Activated CD4-positive, alpha-beta memory T cell treated with anti-CD3 and anti-CD28 coated beads for 36 hours (primary cell): Measurements from ENCODE around the gene QSOX2. TPM values are rescaled to one million over a fixed set of nuclear protein-coding genes. Genes with fewer than 3 reads are reported as not detected.

Experiments used
- CTCF ChIA-PET: fragments of 350-600 bp; sonication (Branson Sonifier 250); formaldehyde crosslinking; loops from one replicate; lab custom pipeline; 2021; ENCODE audit warnings: antibody characterized with exemption, inconsistent platforms; lab: Charles Lee
- POLR2A ChIA-PET: fragments of 350-600 bp; sonication (Branson Sonifier 250); formaldehyde crosslinking; loops from one replicate; lab custom pipeline; 2021; ENCODE audit warnings: antibody characterized with exemption; lab: Charles Lee
- DNase-seq: peaks from one replicate; pipeline ENCODE4 v3.0.0-alpha.2; 2020
- H3K27ac Mint-ChIP-seq: one replicate; pipeline ENCODE4 v1.8.0; 2021; ENCODE audit warnings: mixed read lengths
- H3K27me3 Mint-ChIP-seq: one replicate; pipeline ENCODE4 v1.8.0; 2021; ENCODE audit warnings: mixed read lengths
- H3K36me3 Mint-ChIP-seq: one replicate; pipeline ENCODE4 v1.8.0; 2021; ENCODE audit warnings: mixed read lengths
- H3K4me1 Mint-ChIP-seq: one replicate; pipeline ENCODE4 v1.8.0; 2021; ENCODE audit warnings: low read depth, mixed read lengths
- H3K4me3 Mint-ChIP-seq: one replicate; pipeline ENCODE4 v1.8.0; 2021; ENCODE audit warnings: mild to moderate bottlenecking, mixed read lengths
- H3K9me3 Mint-ChIP-seq: one replicate; pipeline ENCODE4 v1.8.0; 2021; ENCODE audit warnings: mixed read lengths
- intact Hi-C: fragments of 100-400 bp; cut with micrococcal nuclease; formaldehyde crosslinking; loops from one replicate; pipeline ENCODE4 v1.15.1; 2023
- total RNA-seq, 2 experiments: library from RNA; stranded (reverse); gene quantifications; one replicate each; pipeline ENCODE4 v1.2.3, GENCODE V29; 2021

QSOX2 gene
- total RNA-seq, 2 experiments from 2014 or later: 19.0 to 19.4 TPM

- DNase-seq: no peak
- POLR2A ChIA-PET: no interaction called here
- CTCF ChIA-PET: no interaction called here
- H3K4me1 Mint-ChIP-seq: no peaks in the 10 kb centered on the region
- no peak overlapping the region for H3K4me3 Mint-ChIP-seq
- H3K27me3 Mint-ChIP-seq: no peaks in the 10 kb centered on the region
- H3K36me3 Mint-ChIP-seq: no peaks in the 10 kb centered on the region
- intact Hi-C loops: no loop called here
- H3K27ac Mint-ChIP-seq: no peak overlapping the region
- no peaks in the 10 kb centered on the region for H3K9me3 Mint-ChIP-seq
These were observed 15.4 kb upstream of the QSOX2 start for GRCh38 chr9:136260936-136261472.

DNA sequence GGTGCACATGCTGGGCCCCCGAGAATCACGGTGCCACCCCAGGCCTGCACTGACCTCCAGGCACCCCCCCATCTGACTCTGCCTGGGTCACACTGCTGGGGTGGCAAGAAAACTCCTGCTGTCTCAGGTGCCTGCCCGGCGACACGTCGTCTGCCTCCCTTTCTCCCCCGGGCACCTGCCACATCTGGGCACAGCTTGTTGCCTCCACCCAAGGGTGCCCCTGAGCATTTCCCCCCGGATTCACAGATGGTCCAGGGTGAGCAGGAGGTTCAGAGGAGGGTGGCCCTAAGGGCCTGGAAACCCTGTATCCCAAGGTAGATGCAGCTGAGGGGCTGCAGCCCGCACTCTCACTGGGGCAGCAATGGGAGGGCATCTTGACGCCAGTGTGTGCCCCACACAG, 14.9 kb upstream of the QSOX2 start:
- Mint-ChIP-seq H3K4me1 (no peaks in the 10 kb centered on the region), H3K4me3 (no peak overlapping the region), H3K9me3 (no peaks in the 10 kb centered on the region), H3K27ac (no peak overlapping the region), H3K27me3 (no peaks in the 10 kb centered on the region), H3K36me3 (no peaks in the 10 kb centered on the region)
- intact Hi-C loops: no loop called here
- CTCF ChIA-PET: no interaction called here
- POLR2A ChIA-PET: no interaction called here
- no peak for DNase-seq

DNA sequence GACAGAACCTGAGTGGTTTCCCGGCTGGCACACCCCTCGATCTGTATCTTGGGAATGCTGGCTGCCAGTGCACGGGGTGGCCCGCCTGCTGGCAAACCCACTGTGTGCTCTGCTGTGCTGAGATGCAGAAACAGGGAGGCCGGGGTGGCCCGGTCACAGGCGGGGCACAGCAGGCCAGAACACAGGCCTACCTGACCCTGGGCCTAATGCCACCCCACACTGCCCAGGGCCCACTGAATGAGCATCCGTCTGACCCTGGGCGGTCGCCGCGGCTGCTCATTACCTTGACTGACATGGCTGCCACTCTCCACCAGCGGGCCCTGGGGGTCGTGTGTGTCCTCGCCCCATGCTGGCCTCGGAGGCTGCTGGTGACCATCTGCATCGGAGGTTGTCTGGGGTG, 14.2 kb upstream of the QSOX2 start:
- Mint-ChIP-seq H3K27ac (no peak overlapping the region), H3K36me3 (no peaks in the 10 kb centered on the region), H3K4me3 (no peak overlapping the region), H3K4me1 (peaks cover 2% of the 10 kb centered on the region), H3K27me3 (no peaks in the 10 kb centered on the region), H3K9me3 (no peaks in the 10 kb centered on the region)
- intact Hi-C loops: no loop called here
- POLR2A ChIA-PET: no interaction called here
- no peak for DNase-seq
- CTCF ChIA-PET: no interaction called here

DNA sequence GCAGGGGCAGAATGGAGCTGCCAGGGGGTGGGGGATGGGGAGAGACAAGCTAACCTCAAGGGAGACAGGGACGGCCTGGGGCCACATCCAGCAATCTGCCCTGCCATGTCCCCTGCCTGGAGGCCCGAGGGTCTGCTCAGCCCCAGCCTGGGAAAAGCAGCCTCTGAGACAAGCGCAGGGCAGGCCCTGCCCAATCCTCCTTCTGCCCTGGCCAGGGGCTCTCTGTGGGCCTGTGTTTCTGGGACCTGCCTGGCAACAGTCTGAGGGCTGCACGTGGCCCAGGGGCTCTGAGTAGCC, 13.9 kb upstream of the QSOX2 start:
- intact Hi-C loops: no loop called here
- no peaks in the 10 kb centered on the region for H3K27me3 Mint-ChIP-seq
- CTCF ChIA-PET: no interaction called here
- no peak overlapping the region for H3K4me3 Mint-ChIP-seq
- peaks cover 2% of the 10 kb centered on the region for H3K4me1 Mint-ChIP-seq
- H3K27ac Mint-ChIP-seq: no peak overlapping the region
- no peaks in the 10 kb centered on the region for H3K36me3 Mint-ChIP-seq
- no peaks in the 10 kb centered on the region for H3K9me3 Mint-ChIP-seq
- POLR2A ChIA-PET: no interaction called here
- DNase-seq: no peak

DNA sequence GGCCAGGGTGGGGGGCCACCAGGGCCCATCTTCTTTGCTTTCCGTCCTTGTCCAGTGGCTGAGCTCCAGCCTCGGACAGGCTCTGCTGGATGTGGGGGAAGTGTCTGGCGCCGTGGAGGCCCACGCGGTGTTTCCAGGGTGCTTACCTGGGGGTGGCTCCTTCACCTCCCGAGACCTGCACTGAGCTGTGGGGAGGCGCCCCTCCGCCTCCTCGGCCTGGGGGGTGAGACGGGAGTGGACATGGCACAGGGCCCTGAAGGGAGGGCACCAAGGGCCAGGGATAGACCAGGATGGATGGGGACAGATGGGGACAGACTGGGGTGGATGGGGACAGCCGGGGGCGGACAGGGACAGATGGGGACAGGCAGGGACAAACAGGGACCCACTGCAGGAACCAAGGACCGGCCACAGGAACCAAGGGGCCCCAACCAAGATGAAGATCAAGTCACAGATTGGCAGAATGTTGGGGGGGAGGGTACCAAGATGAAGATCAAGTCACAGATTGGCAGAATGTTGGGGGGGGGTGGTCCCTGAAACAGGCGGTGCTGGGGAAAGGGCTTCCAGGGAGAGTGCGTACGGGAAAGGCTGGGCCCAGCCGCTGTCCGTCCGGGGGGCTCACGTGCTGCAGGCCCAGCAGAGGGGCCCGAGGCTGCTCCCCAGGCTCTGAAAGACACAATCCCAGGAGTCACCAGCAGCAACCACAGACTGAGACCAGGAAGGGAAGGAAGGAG, 13.3 kb upstream of the QSOX2 start:
- H3K36me3 Mint-ChIP-seq: no peaks in the 10 kb centered on the region
- H3K4me1 Mint-ChIP-seq: peaks cover 2% of the 10 kb centered on the region
- ChIA-PET POLR2A (no interaction called here), CTCF (no interaction called here)
- no peaks in the 10 kb centered on the region for H3K27me3 Mint-ChIP-seq
- no peak overlapping the region for H3K27ac Mint-ChIP-seq
- no peaks in the 10 kb centered on the region for H3K9me3 Mint-ChIP-seq
- intact Hi-C loops: no loop called here
- no peak for DNase-seq
- no peak overlapping the region for H3K4me3 Mint-ChIP-seq

GRCh38 chr9:136258299-136258625, 12.7 kb upstream of the QSOX2 start:
- CTCF ChIA-PET: no interaction called here
- POLR2A ChIA-PET: no interaction called here
- Mint-ChIP-seq H3K36me3 (no peaks in the 10 kb centered on the region), H3K27ac (no peak overlapping the region), H3K27me3 (no peaks in the 10 kb centered on the region), H3K9me3 (no peaks in the 10 kb centered on the region), H3K4me3 (no peak overlapping the region), H3K4me1 (peaks cover 2% of the 10 kb centered on the region)
- DNase-seq: no peak
- intact Hi-C loops: no loop called here

- Mint-ChIP-seq H3K27ac (no peak overlapping the region), H3K4me3 (no peak overlapping the region), H3K9me3 (no peaks in the 10 kb centered on the region), H3K27me3 (no peaks in the 10 kb centered on the region), H3K4me1 (peaks cover 2% of the 10 kb centered on the region), H3K36me3 (no peaks in the 10 kb centered on the region)
- intact Hi-C loops: no loop called here
- DNase-seq: no peak
- ChIA-PET POLR2A (no interaction called here), CTCF (no interaction called here)
These were observed 12.0 kb upstream of the QSOX2 start for GRCh38 chr9:136257381-136258298.

DNA sequence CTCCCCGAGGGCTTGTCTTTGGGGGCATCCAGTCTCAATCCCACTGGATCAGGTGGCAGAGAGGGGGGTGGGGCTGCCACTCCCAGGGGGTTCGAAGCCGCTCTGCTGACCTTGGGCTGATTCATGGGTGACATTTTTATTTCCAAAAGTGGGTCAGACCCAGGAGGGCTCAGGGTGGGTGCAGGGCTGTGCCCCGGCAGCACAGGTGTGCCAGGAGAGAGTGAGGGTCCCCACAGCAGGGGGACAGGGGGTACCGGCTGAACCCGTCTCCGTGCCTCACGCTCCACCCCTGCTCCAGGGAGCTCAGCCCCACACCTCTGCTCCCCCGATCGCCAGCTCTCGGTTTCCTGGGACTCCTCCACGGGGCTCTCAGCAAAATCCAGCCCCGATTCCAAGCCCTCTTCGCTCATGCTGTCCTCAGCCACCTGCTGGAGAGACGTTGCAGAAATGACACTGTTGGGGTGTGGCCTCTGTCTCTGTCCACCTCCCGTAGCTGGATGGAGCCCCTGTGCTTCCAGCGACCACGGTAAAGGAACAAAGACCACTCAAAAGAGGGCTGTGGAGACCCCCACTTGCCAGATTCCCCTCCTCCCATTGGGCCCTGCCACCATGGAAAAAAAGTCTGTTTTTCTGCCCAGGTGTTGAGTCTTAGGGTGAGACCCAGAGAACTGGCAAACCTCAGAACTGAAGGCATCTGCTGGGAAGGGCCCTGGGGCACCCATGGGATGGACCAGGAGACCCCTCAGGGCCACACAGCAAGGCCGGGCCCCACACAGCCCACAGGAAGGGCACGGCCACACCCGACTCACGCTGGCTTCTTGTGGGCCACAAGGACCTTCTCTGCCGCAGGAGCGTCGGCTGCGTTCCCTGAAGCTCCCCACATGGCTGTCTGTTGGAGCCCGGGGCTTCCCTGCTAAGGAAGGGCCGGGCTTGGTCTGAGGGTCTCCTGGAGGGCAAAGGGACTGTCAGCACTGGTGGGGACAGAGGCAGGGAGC, 10.6 kb upstream of the QSOX2 start:
- no peak for DNase-seq
- no peaks in the 10 kb centered on the region for H3K27me3 Mint-ChIP-seq
- H3K4me3 Mint-ChIP-seq: no peak overlapping the region
- peaks cover 2% of the 10 kb centered on the region for H3K4me1 Mint-ChIP-seq
- H3K27ac Mint-ChIP-seq: no peak overlapping the region
- POLR2A ChIA-PET: no interaction called here
- intact Hi-C loops: no loop called here
- H3K36me3 Mint-ChIP-seq: no peaks in the 10 kb centered on the region
- no peaks in the 10 kb centered on the region for H3K9me3 Mint-ChIP-seq
- CTCF ChIA-PET: no interaction called here

GRCh38 chr9:136255166-136255538, 9.5 kb upstream of the QSOX2 start:
- DNase-seq: peak; percentile 34

DNA sequence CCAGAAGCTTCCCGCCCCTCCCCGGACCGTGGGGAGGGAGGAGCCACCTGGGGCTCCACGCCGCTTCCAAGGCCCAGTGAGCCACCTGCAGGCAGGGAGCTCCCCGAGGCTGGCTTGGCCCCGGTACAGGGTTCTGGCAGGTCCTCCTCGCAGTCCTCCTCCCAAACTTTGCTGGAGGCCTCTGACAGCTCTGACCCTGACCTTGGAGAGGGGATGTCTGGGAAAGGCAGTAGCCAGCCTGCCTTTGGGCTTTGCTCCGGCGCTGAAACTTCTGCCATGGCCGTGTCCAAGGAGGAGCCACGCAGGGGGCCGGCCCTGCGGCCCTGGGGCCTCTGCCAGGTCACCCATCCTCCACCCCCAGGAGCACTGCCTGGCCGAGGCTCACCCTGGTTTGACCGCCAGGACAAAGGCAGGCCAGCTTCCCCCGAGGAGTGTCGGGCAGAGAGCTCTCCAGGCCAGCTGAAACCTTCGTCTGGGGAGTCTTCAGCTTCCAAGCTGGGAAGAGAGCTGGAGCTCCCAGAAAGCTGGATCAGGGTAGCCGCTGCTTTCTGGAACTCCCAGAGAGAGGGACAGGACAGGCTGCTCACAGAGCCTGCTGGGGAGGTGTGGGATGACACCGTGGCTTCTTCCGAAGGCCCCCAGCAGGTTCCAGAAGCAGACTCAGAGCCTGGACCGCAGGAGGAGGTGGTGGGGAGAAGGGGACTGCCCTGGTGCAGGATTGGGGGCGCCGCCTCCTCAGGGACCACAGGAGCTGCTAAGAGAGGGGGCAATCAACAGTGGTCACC, 9.0 kb upstream of the QSOX2 start:
- Mint-ChIP-seq H3K9me3 (no peaks in the 10 kb centered on the region), H3K36me3 (no peaks in the 10 kb centered on the region)

More at GRCh38 chr9:136255166-136255538, 9.5 kb upstream of the QSOX2 start:
- ChIA-PET POLR2A (no interaction called here), CTCF (no interaction called here)
- Mint-ChIP-seq H3K36me3 (no peaks in the 10 kb centered on the region), H3K9me3 (no peaks in the 10 kb centered on the region), H3K27ac (no peak overlapping the region), H3K4me3 (no peak overlapping the region), H3K27me3 (no peaks in the 10 kb centered on the region), H3K4me1 (peaks cover 2% of the 10 kb centered on the region)
- intact Hi-C loops: no loop called here

GRCh38 chr9:136253246-136254130, 7.9 kb upstream of the QSOX2 start:
- intact Hi-C loops: no loop called here
- H3K9me3 Mint-ChIP-seq: no peaks in the 10 kb centered on the region

More for the DNA sequence above, 9.0 kb upstream of the QSOX2 start:
- Mint-ChIP-seq H3K4me1 (peaks cover 2% of the 10 kb centered on the region), H3K4me3 (no peak overlapping the region), H3K27ac (no peak overlapping the region), H3K27me3 (no peaks in the 10 kb centered on the region)
- POLR2A ChIA-PET: no interaction called here
- CTCF ChIA-PET: interaction anchor here (0.7 kb wide), 1 partner anchor 170 kb away, joined by 3 read pairs; no protein-coding TSS in a partner anchor
- intact Hi-C loops: no loop called here
- no peak for DNase-seq

More at GRCh38 chr9:136253246-136254130, 7.9 kb upstream of the QSOX2 start:
- no peak overlapping the region for H3K27ac Mint-ChIP-seq
- no peaks in the 10 kb centered on the region for H3K27me3 Mint-ChIP-seq
- POLR2A ChIA-PET: no interaction called here
- no peaks in the 10 kb centered on the region for H3K36me3 Mint-ChIP-seq
- no peak overlapping the region for H3K4me3 Mint-ChIP-seq
- DNase-seq: no peak
- CTCF ChIA-PET: interaction anchor here (1.1 kb wide), 1 partner anchor 286 kb away, joined by 3 read pairs; no protein-coding TSS in a partner anchor
- H3K4me1 Mint-ChIP-seq: peaks cover 2% of the 10 kb centered on the region
